Keratinocyte (primary cell): ENCODE results near the gene RABL3.

Experiments used
- EZH2 ChIP-seq: IDR thresholded peaks from one replicate; pipeline ENCODE4 v1.6.1; 2012; ENCODE audit warnings: inconsistent platforms, mild to moderate bottlenecking, low read length, moderate library complexity
- TF ChIP-seq, protein P1 (sequence below), 3 experiments: IDR thresholded peaks in 1 of 3; conservative IDR thresholded peaks in 1 of 3; optimal IDR thresholded peaks in 1 of 3; 2 replicates in 2 of 3; 3 replicates in 1 of 3; pipeline versions ENCODE3 to v1.5.1; 2011; ENCODE audit warnings: low read length in 3 of 3, mild to moderate bottlenecking in 3 of 3, moderate library complexity in 2 of 3, control low read depth in 1 of 3, inconsistent platforms in 1 of 3; ENCODE audit not compliant: insufficient read depth in 2 of 3; ENCODE audit errors: extremely low read depth in 1 of 3

- TF ChIP-seq EZH2, result no peak
- TF ChIP-seq, protein P1, sequence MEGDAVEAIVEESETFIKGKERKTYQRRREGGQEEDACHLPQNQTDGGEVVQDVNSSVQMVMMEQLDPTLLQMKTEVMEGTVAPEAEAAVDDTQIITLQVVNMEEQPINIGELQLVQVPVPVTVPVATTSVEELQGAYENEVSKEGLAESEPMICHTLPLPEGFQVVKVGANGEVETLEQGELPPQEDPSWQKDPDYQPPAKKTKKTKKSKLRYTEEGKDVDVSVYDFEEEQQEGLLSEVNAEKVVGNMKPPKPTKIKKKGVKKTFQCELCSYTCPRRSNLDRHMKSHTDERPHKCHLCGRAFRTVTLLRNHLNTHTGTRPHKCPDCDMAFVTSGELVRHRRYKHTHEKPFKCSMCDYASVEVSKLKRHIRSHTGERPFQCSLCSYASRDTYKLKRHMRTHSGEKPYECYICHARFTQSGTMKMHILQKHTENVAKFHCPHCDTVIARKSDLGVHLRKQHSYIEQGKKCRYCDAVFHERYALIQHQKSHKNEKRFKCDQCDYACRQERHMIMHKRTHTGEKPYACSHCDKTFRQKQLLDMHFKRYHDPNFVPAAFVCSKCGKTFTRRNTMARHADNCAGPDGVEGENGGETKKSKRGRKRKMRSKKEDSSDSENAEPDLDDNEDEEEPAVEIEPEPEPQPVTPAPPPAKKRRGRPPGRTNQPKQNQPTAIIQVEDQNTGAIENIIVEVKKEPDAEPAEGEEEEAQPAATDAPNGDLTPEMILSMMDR (optimal IDR thresholded peaks at IDR 0.05 in 1 of 3, IDR thresholded peaks at IDR 0.05 in 1 of 3, conservative IDR thresholded peaks at IDR 0.05 in 1 of 3; ENCODE audit: extremely low read depth in 1 of 3, insufficient read depth in 2 of 3, low read length in 3 of 3), result no peak
Measured at GRCh38 chr3:120775411-120775810, 33.1 kb upstream of the RABL3 start.
